ENCODE measurements around the gene TNF.

DNA sequence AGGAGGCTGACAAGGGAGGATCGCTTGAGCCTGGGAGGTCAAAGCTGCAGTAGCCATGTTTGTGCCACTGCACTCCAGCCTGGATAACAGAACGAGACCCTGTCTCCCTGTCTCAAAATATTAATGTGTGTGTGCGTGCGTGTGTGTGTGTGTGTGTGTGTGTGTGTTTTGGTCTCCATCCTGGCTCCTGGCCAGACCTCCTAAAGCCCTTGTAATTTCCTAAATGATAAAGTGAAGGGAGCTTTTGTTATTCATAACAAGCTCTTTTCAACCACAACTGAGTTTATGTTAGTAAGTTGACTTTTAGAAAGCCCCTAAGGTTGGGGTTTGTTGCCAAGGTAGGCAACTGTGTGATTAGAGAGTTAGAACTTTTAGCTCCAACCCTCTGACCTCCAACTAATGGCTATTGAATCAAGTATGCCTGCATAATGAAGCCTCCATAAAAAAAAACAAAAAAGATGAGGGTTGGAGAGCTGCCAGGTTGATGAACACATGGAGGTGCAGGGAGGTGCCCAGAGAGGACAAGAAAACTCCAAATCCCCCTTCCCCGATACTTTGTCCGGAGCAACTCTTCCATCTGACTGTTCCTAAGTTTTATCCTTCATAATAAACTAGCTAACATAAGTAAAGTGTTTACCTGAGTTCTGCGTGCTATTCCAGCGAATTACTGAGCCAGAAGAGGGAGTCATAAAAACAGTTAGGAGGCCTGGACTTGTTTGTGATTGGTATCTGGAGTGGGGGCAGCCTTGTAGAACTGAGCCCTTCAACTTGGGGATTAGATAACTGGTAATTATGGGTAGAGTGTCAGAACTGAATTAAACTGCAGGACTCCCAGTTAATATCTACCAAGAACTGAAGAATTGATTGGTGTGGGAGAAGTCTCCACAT, 34.4 kb downstream of the TNF start:
- TF ChIP-seq, protein P1, sequence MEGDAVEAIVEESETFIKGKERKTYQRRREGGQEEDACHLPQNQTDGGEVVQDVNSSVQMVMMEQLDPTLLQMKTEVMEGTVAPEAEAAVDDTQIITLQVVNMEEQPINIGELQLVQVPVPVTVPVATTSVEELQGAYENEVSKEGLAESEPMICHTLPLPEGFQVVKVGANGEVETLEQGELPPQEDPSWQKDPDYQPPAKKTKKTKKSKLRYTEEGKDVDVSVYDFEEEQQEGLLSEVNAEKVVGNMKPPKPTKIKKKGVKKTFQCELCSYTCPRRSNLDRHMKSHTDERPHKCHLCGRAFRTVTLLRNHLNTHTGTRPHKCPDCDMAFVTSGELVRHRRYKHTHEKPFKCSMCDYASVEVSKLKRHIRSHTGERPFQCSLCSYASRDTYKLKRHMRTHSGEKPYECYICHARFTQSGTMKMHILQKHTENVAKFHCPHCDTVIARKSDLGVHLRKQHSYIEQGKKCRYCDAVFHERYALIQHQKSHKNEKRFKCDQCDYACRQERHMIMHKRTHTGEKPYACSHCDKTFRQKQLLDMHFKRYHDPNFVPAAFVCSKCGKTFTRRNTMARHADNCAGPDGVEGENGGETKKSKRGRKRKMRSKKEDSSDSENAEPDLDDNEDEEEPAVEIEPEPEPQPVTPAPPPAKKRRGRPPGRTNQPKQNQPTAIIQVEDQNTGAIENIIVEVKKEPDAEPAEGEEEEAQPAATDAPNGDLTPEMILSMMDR (IDR thresholded peaks at IDR 0.05) = no peak
- TF ChIP-seq, protein P2, sequence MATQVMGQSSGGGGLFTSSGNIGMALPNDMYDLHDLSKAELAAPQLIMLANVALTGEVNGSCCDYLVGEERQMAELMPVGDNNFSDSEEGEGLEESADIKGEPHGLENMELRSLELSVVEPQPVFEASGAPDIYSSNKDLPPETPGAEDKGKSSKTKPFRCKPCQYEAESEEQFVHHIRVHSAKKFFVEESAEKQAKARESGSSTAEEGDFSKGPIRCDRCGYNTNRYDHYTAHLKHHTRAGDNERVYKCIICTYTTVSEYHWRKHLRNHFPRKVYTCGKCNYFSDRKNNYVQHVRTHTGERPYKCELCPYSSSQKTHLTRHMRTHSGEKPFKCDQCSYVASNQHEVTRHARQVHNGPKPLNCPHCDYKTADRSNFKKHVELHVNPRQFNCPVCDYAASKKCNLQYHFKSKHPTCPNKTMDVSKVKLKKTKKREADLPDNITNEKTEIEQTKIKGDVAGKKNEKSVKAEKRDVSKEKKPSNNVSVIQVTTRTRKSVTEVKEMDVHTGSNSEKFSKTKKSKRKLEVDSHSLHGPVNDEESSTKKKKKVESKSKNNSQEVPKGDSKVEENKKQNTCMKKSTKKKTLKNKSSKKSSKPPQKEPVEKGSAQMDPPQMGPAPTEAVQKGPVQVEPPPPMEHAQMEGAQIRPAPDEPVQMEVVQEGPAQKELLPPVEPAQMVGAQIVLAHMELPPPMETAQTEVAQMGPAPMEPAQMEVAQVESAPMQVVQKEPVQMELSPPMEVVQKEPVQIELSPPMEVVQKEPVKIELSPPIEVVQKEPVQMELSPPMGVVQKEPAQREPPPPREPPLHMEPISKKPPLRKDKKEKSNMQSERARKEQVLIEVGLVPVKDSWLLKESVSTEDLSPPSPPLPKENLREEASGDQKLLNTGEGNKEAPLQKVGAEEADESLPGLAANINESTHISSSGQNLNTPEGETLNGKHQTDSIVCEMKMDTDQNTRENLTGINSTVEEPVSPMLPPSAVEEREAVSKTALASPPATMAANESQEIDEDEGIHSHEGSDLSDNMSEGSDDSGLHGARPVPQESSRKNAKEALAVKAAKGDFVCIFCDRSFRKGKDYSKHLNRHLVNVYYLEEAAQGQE (IDR thresholded peaks at IDR 0.05; ENCODE audit: insufficient read depth in 1 of 2, low read depth in 2 of 2, low read length in 1 of 2) = no peak
- TF ChIP-seq POLR2AphosphoS5 (IDR thresholded peaks at IDR 0.05; ENCODE audit: low read depth, low read length) = no peak

All from Panc1 (cell line).